Mucosa of descending colon (tissue), 3 donors: Measurements from ENCODE around the gene CCDC88C. TPM values are rescaled to one million over a fixed set of nuclear protein-coding genes. Genes with fewer than 3 reads are reported as not detected.

ENCODE experiments used
- ATAC-seq: fragments of 200-7000 bp; cut with Tn5 transposase; one replicate; pipeline ENCODE4 v1.9.1; 2020; ENCODE audit warnings: mild to moderate bottlenecking, moderate library complexity
- DNase-seq, 3 donors: peaks; one replicate each; pipeline ENCODE4 v3.0.0-alpha.2; 2020
- H3K36me3 ChIP-seq: fragments of 200-600 bp; one replicate; pipeline ENCODE4 v1.8.0; 2021; ENCODE audit warnings: low read depth, mild to moderate bottlenecking
- H3K4me1 ChIP-seq: fragments of 200-600 bp; one replicate; pipeline ENCODE4 v1.8.0; 2021; ENCODE audit warnings: low read depth, mild to moderate bottlenecking
- H3K4me3 ChIP-seq: fragments of 200-600 bp; one replicate; pipeline ENCODE4 v1.8.0; 2021; ENCODE audit warnings: mild to moderate bottlenecking
- H3K9me3 ChIP-seq: fragments of 200-600 bp; one replicate; pipeline ENCODE4 v1.8.0; 2021; ENCODE audit warnings: mild to moderate bottlenecking
- intact Hi-C, 2 donors: fragments of 100-400 bp; cut with DNase I in 1 of 2; cut with micrococcal nuclease in 1 of 2; formaldehyde crosslinking; loops; one replicate each; pipeline versions ENCODE4 v1.11.0 to v1.11.1; 2022; cut with DNase I, micrococcal nuclease
- total RNA-seq, 3 donors: library from RNA; stranded (reverse); fragmentation: NEBNext Ultra II Directional in 2 of 3; extraction: Animal tissue kit (Norgen Biotek cat#: 25700) in 2 of 3; gene quantifications; one replicate each; pipeline versions ENCODE4 v1.2.1 to v1.2.4, GENCODE V29; 2021 to 2023
- TF ChIP-seq, protein P1 (sequence below): fragments of 200-600 bp; IDR thresholded peaks from one replicate; pipeline ENCODE4 v1.8.0; 2022; ENCODE audit warnings: antibody characterized with exemption, mild to moderate bottlenecking
- donor health status: DM: no; HTN: no; CAD: no; lungs with moderate emphysema.
- donor health status: DM: no; HTN: no; CAD: no.
- donor health status: DM: no; HTN: yes; CAD: no.

CCDC88C gene
- total RNA-seq, 3 donors from 2014 or later: 30.1 to 62.1 (median 56.6) TPM

- Histone ChIP-seq H3K4me1 (peaks cover 29% of the 10 kb centered on the region), H3K4me3 (no peak overlapping the region), H3K9me3 (no peaks in the 10 kb centered on the region), H3K36me3 (no peaks in the 10 kb centered on the region)
- peak in 1 of 3 donors; percentile 40 for DNase-seq
- intact Hi-C loops: no loop called here
- no peak for ATAC-seq
- TF ChIP-seq, protein P1, sequence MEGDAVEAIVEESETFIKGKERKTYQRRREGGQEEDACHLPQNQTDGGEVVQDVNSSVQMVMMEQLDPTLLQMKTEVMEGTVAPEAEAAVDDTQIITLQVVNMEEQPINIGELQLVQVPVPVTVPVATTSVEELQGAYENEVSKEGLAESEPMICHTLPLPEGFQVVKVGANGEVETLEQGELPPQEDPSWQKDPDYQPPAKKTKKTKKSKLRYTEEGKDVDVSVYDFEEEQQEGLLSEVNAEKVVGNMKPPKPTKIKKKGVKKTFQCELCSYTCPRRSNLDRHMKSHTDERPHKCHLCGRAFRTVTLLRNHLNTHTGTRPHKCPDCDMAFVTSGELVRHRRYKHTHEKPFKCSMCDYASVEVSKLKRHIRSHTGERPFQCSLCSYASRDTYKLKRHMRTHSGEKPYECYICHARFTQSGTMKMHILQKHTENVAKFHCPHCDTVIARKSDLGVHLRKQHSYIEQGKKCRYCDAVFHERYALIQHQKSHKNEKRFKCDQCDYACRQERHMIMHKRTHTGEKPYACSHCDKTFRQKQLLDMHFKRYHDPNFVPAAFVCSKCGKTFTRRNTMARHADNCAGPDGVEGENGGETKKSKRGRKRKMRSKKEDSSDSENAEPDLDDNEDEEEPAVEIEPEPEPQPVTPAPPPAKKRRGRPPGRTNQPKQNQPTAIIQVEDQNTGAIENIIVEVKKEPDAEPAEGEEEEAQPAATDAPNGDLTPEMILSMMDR: no peak
Measured at GRCh38 chr14:91313852-91314251, 103.8 kb downstream of the CCDC88C start.

DNA sequence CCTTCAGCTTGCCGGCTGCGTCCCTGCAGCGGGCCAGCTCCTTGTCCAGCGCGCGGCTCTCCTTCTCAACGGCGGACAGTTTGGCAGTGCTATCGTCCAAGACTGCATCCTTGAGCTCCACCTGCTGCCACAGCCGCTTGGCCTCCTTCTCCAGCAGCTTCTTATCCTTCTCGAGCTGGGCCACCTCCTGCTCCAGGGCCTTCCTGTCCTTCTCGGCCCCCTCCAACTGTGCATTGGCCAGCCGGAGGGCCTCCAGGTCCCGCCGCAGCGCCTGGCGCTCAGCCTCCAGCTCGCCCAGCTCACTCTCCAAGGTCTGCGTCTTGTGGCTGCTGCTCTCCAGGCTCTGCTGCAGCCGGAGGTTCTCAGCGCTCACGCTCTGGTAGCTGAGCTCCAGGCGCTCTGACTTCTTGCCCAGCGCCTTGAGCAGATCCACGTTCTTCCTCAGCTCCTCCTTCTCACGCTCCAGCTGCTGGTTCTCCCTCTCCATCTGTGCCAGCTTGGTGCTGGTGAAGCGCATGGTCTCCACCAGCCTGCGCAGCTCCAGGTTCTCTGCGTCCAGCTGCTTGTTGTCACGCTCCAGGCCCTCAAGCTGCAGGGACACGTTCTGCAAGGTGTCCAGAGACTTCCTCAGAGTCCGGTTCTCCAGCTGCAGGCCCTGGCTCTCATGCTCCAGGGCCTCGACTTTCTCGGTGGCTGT lies 104.3 kb downstream of the CCDC88C start:
- H3K9me3 ChIP-seq: no peaks in the 10 kb centered on the region
- peak in 1 of 3 donors; percentile 45 for DNase-seq
- no peak for ATAC-seq
- TF ChIP-seq, protein P1: no peak
- peaks cover 28% of the 10 kb centered on the region for H3K4me1 ChIP-seq
- intact Hi-C loops: no loop called here
- no peaks in the 10 kb centered on the region for H3K36me3 ChIP-seq
- H3K4me3 ChIP-seq: no peak overlapping the region

- TF ChIP-seq, protein P1: no peak
- Histone ChIP-seq H3K36me3 (no peaks in the 10 kb centered on the region), H3K4me3 (no peak overlapping the region), H3K4me1 (peaks cover 8% of the 10 kb centered on the region), H3K9me3 (no peaks in the 10 kb centered on the region)
- DNase-seq (peak; percentile 50 to 72 (median 59)), ATAC-seq (peak; percentile 85)
- intact Hi-C loops: no loop called here
Measured at GRCh38 chr14:91311284-91311662, 106.3 kb downstream of the CCDC88C start.

DNA sequence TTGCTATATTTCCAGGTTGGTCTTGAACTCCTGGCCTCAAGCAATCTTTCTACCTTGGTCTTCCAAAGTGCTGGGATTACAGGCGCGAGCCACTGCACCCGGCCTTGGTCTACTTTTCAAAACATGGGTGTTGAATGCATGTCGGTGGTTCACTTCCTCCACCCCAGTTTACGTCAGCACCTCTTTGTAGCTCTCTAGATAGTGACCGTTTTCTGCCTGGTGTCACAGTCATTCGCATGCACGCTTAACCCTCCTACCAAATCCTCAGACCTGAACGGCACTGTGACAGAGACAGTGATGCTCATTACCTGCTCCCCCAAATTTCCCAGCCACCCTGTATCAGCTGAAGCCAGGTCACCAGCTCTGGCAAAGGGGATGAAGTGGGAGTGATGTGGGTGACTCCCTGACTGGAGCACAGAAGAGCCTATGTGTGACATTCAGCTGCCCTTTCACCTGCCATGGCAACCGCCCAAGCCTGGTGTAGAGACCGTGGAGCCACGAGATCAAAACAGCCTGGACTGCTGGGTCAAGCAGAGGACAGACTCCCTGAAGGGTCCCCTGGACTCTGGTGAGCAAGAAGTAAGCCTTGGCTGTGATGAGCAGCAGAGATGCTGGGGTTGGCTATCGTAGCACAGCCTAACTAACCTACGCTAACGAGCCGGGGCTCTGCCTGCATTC lies 106.9 kb downstream of the CCDC88C start:
- H3K36me3 ChIP-seq: no peaks in the 10 kb centered on the region

GRCh38 chr14:91309756-91310280 lies 107.8 kb downstream of the CCDC88C start:
- DNase-seq: peak in 1 of 3 donors; percentile 31
- TF ChIP-seq, protein P1: no peak
- peaks cover 6% of the 10 kb centered on the region for H3K4me1 ChIP-seq
- H3K9me3 ChIP-seq: no peaks in the 10 kb centered on the region
- intact Hi-C loops: no loop called here
- H3K36me3 ChIP-seq: no peaks in the 10 kb centered on the region
- no peak overlapping the region for H3K4me3 ChIP-seq
- no peak for ATAC-seq

More for the DNA sequence above, 106.9 kb downstream of the CCDC88C start:
- no peaks in the 10 kb centered on the region for H3K9me3 ChIP-seq
- TF ChIP-seq, protein P1: no peak
- intact Hi-C loops: no loop called here
- peak; percentile 17 for ATAC-seq
- no peak overlapping the region for H3K4me3 ChIP-seq
- DNase-seq: peak in 1 of 3 donors; percentile 36
- H3K4me1 ChIP-seq: peaks cover 6% of the 10 kb centered on the region
